Epithelial cell of proximal tubule (primary cell): ENCODE measurements around the gene TBC1D3B. TPM values are rescaled to one million over a fixed set of nuclear protein-coding genes. Genes with fewer than 3 reads are reported as not detected.
"Not testable (repeated sequence)": the region's sequence is repeated elsewhere in the genome, so short reads cannot be mapped to it uniquely, and the experiment has no call there.

Source experiments
- DNase-seq: peaks from one replicate; pipeline ENCODE4 v3.0.0-alpha.2; 2011; ENCODE audit warnings: low read depth
- H3K4me3 ChIP-seq: 2 replicates; pipeline ENCODE4 v1.5.1; 2011; ENCODE audit warnings: low read depth, mild to moderate bottlenecking, low read length
- CTCF ChIP-seq: conservative IDR thresholded peaks from 2 replicates; pipeline ENCODE4 v1.5.1; 2012; ENCODE audit warnings: low read depth, mild to moderate bottlenecking, low read length
- total RNA-seq: library from RNA; depleted of rRNA; stranded (reverse); fragments of >200 nt; gene quantifications from 2 replicates; pipeline ENCODE4 v1.2.3, GENCODE V29; 2015

Gene TBC1D3B
- 4.8 TPM in 1 of 2 replicates, not detected in the other for total RNA-seq

- not testable (repeated sequence) for DNase-seq, H3K4me3 ChIP-seq
Observed at GRCh38 chr17:36176536-36176935, at the start of gene TBC1D3B. Gene TBC1D3B, minus strand, starts transcription at chr17:36176636. Its CDS starts 1,586 bp downstream, at chr17:36175050.

GRCh38 chr17:36222967-36223366, 46.5 kb upstream of the TBC1D3B start:
- not testable (repeated sequence) for DNase-seq, H3K4me3 ChIP-seq

GRCh38 chr17:36221581-36222100, 45.2 kb upstream of the TBC1D3B start:
- DNase-seq, H3K4me3 ChIP-seq: not testable (repeated sequence)

GRCh38 chr17:36220737-36221580, 44.5 kb upstream of the TBC1D3B start:
- H3K4me3 ChIP-seq, DNase-seq: not testable (repeated sequence)

GRCh38 chr17:36219556-36219955, 43.1 kb upstream of the TBC1D3B start:
- DNase-seq, H3K4me3 ChIP-seq: not testable (repeated sequence)

- not testable (repeated sequence) for DNase-seq
Observed at GRCh38 chr17:36215406-36216308, 39.2 kb upstream of the TBC1D3B start.

GRCh38 chr17:36214918-36215317, 38.5 kb upstream of the TBC1D3B start:
- no peak for DNase-seq
- no peak overlapping the region for H3K4me3 ChIP-seq
- TF ChIP-seq CTCF = no peak

More at GRCh38 chr17:36215406-36216308, 39.2 kb upstream of the TBC1D3B start:
- H3K4me3 ChIP-seq = not testable (repeated sequence)

GRCh38 chr17:36213695-36214094, 37.3 kb upstream of the TBC1D3B start:
- no peak for TF ChIP-seq CTCF
- H3K4me3 ChIP-seq = no peak overlapping the region
- DNase-seq = no peak

- no peak for DNase-seq
- H3K4me3 ChIP-seq = no peak overlapping the region
- TF ChIP-seq CTCF = no peak
Observed at GRCh38 chr17:36212966-36213365, 36.5 kb upstream of the TBC1D3B start.

- TF ChIP-seq CTCF = no peak
- H3K4me3 ChIP-seq = no peak overlapping the region
- DNase-seq = no peak
Observed at GRCh38 chr17:36212272-36212605, 35.8 kb upstream of the TBC1D3B start.

- not testable (repeated sequence) for H3K4me3 ChIP-seq, DNase-seq
Observed at GRCh38 chr17:36211484-36212271, 35.2 kb upstream of the TBC1D3B start.

- not testable (repeated sequence) for H3K4me3 ChIP-seq, DNase-seq
Observed at GRCh38 chr17:36210439-36211211, 34.2 kb upstream of the TBC1D3B start, which contains the start of gene CCL4L2. Gene CCL4L2, plus strand, starts transcription at chr17:36211063.
